ENCODE data around the gene SHC3. TPM values are rescaled to one million over a fixed set of nuclear protein-coding genes. Genes with fewer than 3 reads are reported as not detected.

SHC3 gene
- total RNA-seq, 1 experiment from 2014 or later, result 1.8 TPM

DNA sequence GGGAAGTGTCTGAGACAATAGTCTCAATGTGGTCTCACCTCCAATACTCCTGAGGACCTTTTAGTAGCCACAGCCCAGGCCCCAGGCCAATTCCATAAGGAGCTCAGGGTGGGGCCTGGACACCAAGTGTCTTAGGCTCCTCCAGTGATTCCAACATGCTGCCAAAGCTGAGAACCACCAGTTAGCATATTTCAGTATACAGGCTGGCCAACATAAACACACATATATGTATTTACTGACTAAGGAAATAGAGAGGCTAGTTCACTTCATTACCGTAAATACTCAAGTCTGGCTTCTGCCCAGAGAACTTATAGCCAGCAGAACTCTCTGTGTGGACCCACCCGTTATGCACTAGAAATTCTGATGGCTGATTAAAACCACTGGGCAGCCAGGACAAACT, 163.3 kb downstream of the SHC3 start:
- Histone ChIP-seq H2BK120ac (ENCODE audit: low read depth, low read length, poor library complexity, severe bottlenecking) (no peak overlapping the region), H4K5ac (ENCODE audit: insufficient read length, low read depth, low read length) (no peak overlapping the region), H3K9me3 (ENCODE audit: control insufficient read depth, low read depth, low read length) (no peaks in the 10 kb centered on the region), H2AFZ (ENCODE audit: low read length) (no peak overlapping the region), H3K14ac (ENCODE audit: insufficient read depth, low read length) (no peak overlapping the region), H3K27ac (ENCODE audit: insufficient read length, low read depth, low read length) (no peak overlapping the region), H3K79me2 (ENCODE audit: insufficient read depth, low read length) (no peaks in the 10 kb centered on the region), H3K18ac (ENCODE audit: insufficient read length, low read depth, low read length) (no peak overlapping the region), H3T11ph (ENCODE audit: low read length) (no peak overlapping the region), H3K23me2 (ENCODE audit: insufficient read length, low read depth, low read length, poor library complexity, severe bottlenecking) (no peaks in the 10 kb centered on the region), H4K20me1 (ENCODE audit: control insufficient read depth, insufficient read depth, insufficient read length) (no peaks in the 10 kb centered on the region), H4K91ac (ENCODE audit: insufficient read length, low read depth, low read length) (no peak overlapping the region), H2BK5ac (ENCODE audit: insufficient read length, low read length) (no peak overlapping the region), H2BK15ac (ENCODE audit: low read depth, low read length) (no peak overlapping the region), H2AK5ac (ENCODE audit: insufficient read length, low read length) (no peak overlapping the region), H3K4me2 (ENCODE audit: insufficient read depth, insufficient read length, low read length) (no peak overlapping the region), H2BK12ac (ENCODE audit: insufficient read length, low read depth, low read length) (no peak overlapping the region), H3K23ac (ENCODE audit: insufficient read length, low read depth, low read length) (no peak overlapping the region), H3K4me1 (ENCODE audit: insufficient read depth, low read length) (no peaks in the 10 kb centered on the region), H2BK20ac (ENCODE audit: low read depth, low read length, poor library complexity, severe bottlenecking) (no peak overlapping the region), H3K56ac (ENCODE audit: insufficient read length, low read depth, low read length) (no peak overlapping the region), H3K9ac (ENCODE audit: extremely low read depth, insufficient read length, low read length) (no peak overlapping the region), H3K4ac (ENCODE audit: low read depth, low read length) (no peak overlapping the region), H3K79me1 (ENCODE audit: insufficient read depth, low read depth, low read length, poor library complexity, severe bottlenecking) (no peaks in the 10 kb centered on the region), H4K8ac (replicated peaks; ENCODE audit: insufficient read length, low read depth, low read length) (no peak overlapping the region), H3K27me3 (ENCODE audit: insufficient read depth, low read length) (no peaks in the 10 kb centered on the region)
- Mint-ChIP-seq H3K4me3 (no peak overlapping the region), H3K9me3 (peaks cover 3 to 5% of the 10 kb centered on the region in 2 experiments), H3K27ac (no peak overlapping the region; a peak in 1 of 7 replicates), H3K4me1 (peaks cover 11% of the 10 kb centered on the region in 2 experiments; a peak in 3 of 4 replicates), H3K27me3 (ENCODE audit: low read depth) (no peaks in the 10 kb centered on the region), H3K36me3 (ENCODE audit: insufficient read depth in 1 of 3, low read depth in 3 of 3) (peaks cover 0 to 3% (median 0%) of the 10 kb centered on the region in 3 experiments; a peak in 1 of 7 replicates)
- no peak for DNase-seq
- no CpG with 5 or more reads among the region's 2 CpGs for WGBS (ENCODE audit: extremely low coverage, insufficient read length, low lambda C conversion rate)
- TF ChIP-seq, protein P1, sequence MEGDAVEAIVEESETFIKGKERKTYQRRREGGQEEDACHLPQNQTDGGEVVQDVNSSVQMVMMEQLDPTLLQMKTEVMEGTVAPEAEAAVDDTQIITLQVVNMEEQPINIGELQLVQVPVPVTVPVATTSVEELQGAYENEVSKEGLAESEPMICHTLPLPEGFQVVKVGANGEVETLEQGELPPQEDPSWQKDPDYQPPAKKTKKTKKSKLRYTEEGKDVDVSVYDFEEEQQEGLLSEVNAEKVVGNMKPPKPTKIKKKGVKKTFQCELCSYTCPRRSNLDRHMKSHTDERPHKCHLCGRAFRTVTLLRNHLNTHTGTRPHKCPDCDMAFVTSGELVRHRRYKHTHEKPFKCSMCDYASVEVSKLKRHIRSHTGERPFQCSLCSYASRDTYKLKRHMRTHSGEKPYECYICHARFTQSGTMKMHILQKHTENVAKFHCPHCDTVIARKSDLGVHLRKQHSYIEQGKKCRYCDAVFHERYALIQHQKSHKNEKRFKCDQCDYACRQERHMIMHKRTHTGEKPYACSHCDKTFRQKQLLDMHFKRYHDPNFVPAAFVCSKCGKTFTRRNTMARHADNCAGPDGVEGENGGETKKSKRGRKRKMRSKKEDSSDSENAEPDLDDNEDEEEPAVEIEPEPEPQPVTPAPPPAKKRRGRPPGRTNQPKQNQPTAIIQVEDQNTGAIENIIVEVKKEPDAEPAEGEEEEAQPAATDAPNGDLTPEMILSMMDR (conservative IDR thresholded peaks at IDR 0.05), result no peak

All from H9 (cell line).